Measurements from ENCODE around the gene TWF2.

DNA sequence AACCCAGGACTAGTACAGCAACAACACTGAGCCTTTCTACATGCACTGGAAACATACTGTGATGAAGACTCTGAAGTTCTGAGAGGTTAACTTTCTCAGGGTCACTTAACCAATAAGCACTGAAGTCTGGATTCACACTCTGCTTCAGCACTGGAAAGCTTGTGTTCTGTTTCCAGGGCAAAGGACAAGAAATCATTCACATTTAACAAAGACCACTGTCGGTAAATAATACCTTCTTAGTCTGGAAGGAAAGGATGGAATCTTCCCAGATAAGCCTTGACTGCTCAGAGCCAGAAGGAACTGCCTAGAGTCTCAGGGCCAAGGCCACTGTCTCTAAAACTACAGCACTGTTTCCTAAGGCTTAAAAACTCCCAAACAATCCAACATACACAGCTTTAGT, 44.3 kb upstream of the TWF2 start:
- TF ChIP-seq CTCF (conservative IDR thresholded peaks at IDR 0.05) (no peak), EZH2 (IDR thresholded peaks at IDR 0.05; ENCODE audit: low read depth) (no peak)
